Tibial nerve (tissue), 4 donors: ENCODE data around the gene MYH7.

Experiments
- EP300 ChIP-seq, 2 donors: sonication (generic); formaldehyde crosslinking; IDR thresholded peaks; one replicate each; pipeline ENCODE4 v1.6.1; 2017; ENCODE audit warnings: antibody characterized with exemption in 2 of 2, mild to moderate bottlenecking in 1 of 2
- POLR2A ChIP-seq, 2 donors: fragments of 450-650 bp; IDR thresholded peaks; one replicate each; pipeline ENCODE4 v1.6.1; 2017; ENCODE audit warnings: antibody characterized with exemption in 2 of 2, mild to moderate bottlenecking in 2 of 2, moderate library complexity in 2 of 2
- TF ChIP-seq, protein P1 (sequence below), 5 experiments: fragments of 200-600 bp in 3 of 5; fragments of 450-650 bp in 2 of 5; sonication (generic) in 3 of 5; IDR thresholded peaks; one replicate each; pipeline ENCODE4 v1.5.1; 2016 to 2019; ENCODE audit warnings: antibody characterized with exemption in 5 of 5, mild to moderate bottlenecking in 3 of 5, moderate library complexity in 2 of 5

DNA sequence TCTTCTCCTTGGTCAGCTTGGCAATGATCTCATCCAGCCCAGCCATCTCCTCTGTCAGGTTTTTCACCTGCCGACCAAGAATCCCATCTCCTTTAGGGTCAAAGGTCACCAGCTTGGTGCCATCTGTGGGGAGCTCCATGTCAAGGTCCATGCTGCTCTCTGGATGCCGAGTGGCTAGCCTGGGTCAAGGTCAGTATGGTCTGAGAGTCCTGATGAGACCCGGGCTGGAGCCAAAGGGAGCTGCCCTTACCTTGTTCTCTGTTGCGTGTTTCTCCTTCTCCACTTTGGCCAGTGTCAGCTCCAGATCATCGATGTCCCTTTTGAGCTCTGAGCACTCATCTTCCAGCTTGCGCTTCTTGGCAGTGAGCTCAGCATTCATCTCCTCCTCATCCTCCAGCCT, 11.8 kb downstream of the MYH7 start:
- TF ChIP-seq, protein P1, sequence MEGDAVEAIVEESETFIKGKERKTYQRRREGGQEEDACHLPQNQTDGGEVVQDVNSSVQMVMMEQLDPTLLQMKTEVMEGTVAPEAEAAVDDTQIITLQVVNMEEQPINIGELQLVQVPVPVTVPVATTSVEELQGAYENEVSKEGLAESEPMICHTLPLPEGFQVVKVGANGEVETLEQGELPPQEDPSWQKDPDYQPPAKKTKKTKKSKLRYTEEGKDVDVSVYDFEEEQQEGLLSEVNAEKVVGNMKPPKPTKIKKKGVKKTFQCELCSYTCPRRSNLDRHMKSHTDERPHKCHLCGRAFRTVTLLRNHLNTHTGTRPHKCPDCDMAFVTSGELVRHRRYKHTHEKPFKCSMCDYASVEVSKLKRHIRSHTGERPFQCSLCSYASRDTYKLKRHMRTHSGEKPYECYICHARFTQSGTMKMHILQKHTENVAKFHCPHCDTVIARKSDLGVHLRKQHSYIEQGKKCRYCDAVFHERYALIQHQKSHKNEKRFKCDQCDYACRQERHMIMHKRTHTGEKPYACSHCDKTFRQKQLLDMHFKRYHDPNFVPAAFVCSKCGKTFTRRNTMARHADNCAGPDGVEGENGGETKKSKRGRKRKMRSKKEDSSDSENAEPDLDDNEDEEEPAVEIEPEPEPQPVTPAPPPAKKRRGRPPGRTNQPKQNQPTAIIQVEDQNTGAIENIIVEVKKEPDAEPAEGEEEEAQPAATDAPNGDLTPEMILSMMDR (IDR thresholded peaks at IDR 0.05), result no peak
- TF ChIP-seq EP300 (IDR thresholded peaks at IDR 0.05) (no peak), POLR2A (IDR thresholded peaks at IDR 0.05) (no peak)
